ENCODE measurements around the gene ZNF440.

Gene ZNF440

DNA sequence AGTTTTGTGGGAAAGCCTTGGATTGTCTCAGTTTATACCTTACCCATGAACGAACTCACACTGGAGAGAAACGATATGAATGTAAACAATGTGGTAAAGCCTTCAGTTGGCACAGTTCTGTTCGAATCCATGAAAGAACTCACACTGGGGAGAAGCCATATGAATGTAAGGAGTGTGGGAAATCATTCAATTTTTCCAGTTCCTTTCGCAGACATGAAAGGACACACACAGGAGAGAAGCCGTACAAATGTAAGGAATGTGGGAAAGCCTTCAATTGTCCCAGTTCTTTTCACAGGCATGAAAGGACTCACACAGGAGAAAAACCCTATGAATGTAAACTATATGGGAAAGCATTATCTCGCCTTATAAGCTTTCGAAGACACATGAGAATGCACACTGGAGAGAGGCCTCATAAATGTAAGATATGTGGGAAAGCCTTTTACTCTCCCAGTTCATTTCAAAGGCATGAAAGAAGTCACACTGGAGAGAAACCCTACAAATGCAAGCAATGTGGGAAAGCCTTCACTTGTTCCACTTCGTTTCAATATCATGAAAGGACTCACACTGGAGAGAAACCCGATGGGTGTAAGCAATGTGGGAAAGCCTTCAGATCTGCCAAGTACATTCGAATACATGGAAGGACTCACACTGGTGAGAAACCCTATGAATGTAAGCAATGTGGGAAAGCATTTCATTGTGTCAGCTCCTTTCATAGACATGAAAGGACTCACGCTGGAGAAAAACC lies 7.5 kb upstream of the ZNF440 start:
- no peak for ATAC-seq
- TF ChIP-seq ZC3H10 (CRISPR knock-in tag; IDR thresholded peaks at IDR 0.05) (no peak), RARB (CRISPR knock-in tag; IDR thresholded peaks at IDR 0.05) (no peak), SNAI2 (CRISPR knock-in tag; IDR thresholded peaks at IDR 0.05) (no peak), ARNTL (CRISPR knock-in tag; IDR thresholded peaks at IDR 0.05; ENCODE audit: borderline replicate concordance, low read depth) (no peak), ZFP30 (CRISPR knock-in tag; IDR thresholded peaks at IDR 0.05) (no peak), ZNF70 (CRISPR knock-in tag; IDR thresholded peaks at IDR 0.05) (no peak), CSDC2 (CRISPR knock-in tag; IDR thresholded peaks at IDR 0.05) (no peak), PPARA (CRISPR knock-in tag; IDR thresholded peaks at IDR 0.05; ENCODE audit: borderline replicate concordance) (no peak), BACH2 (CRISPR knock-in tag; IDR thresholded peaks at IDR 0.05; ENCODE audit: borderline replicate concordance) (no peak), GLIS3 (CRISPR knock-in tag; IDR thresholded peaks at IDR 0.05) (no peak), ESRRG (CRISPR knock-in tag; IDR thresholded peaks at IDR 0.05) (no peak), ZNF565 (CRISPR knock-in tag; conservative IDR thresholded peaks at IDR 0.05; ENCODE audit: low read depth) (no peak), TCF4 (CRISPR knock-in tag; IDR thresholded peaks at IDR 0.05; ENCODE audit: borderline replicate concordance) (no peak)
- TF ChIP-seq, protein P1, sequence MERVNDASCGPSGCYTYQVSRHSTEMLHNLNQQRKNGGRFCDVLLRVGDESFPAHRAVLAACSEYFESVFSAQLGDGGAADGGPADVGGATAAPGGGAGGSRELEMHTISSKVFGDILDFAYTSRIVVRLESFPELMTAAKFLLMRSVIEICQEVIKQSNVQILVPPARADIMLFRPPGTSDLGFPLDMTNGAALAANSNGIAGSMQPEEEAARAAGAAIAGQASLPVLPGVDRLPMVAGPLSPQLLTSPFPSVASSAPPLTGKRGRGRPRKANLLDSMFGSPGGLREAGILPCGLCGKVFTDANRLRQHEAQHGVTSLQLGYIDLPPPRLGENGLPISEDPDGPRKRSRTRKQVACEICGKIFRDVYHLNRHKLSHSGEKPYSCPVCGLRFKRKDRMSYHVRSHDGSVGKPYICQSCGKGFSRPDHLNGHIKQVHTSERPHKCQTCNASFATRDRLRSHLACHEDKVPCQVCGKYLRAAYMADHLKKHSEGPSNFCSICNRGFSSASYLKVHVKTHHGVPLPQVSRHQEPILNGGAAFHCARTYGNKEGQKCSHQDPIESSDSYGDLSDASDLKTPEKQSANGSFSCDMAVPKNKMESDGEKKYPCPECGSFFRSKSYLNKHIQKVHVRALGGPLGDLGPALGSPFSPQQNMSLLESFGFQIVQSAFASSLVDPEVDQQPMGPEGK (CRISPR knock-in tag; IDR thresholded peaks at IDR 0.05; ENCODE audit: borderline replicate concordance), result no peak
- TF ChIP-seq, protein P2, sequence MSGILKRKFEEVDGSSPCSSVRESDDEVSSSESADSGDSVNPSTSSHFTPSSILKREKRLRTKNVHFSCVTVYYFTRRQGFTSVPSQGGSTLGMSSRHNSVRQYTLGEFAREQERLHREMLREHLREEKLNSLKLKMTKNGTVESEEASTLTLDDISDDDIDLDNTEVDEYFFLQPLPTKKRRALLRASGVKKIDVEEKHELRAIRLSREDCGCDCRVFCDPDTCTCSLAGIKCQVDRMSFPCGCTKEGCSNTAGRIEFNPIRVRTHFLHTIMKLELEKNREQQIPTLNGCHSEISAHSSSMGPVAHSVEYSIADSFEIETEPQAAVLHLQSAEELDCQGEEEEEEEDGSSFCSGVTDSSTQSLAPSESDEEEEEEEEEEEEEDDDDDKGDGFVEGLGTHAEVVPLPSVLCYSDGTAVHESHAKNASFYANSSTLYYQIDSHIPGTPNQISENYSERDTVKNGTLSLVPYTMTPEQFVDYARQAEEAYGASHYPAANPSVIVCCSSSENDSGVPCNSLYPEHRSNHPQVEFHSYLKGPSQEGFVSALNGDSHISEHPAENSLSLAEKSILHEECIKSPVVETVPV (CRISPR knock-in tag; IDR thresholded peaks at IDR 0.05), result no peak
- TF ChIP-seq, protein P3, sequence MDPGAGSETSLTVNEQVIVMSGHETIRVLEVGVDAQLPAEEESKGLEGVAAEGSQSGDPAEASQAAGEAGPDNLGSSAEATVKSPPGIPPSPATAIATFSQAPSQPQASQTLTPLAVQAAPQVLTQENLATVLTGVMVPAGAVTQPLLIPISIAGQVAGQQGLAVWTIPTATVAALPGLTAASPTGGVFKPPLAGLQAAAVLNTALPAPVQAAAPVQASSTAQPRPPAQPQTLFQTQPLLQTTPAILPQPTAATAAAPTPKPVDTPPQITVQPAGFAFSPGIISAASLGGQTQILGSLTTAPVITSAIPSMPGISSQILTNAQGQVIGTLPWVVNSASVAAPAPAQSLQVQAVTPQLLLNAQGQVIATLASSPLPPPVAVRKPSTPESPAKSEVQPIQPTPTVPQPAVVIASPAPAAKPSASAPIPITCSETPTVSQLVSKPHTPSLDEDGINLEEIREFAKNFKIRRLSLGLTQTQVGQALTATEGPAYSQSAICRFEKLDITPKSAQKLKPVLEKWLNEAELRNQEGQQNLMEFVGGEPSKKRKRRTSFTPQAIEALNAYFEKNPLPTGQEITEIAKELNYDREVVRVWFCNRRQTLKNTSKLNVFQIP (CRISPR knock-in tag; IDR thresholded peaks at IDR 0.05; ENCODE audit: borderline replicate concordance, low read depth), result no peak

DNA sequence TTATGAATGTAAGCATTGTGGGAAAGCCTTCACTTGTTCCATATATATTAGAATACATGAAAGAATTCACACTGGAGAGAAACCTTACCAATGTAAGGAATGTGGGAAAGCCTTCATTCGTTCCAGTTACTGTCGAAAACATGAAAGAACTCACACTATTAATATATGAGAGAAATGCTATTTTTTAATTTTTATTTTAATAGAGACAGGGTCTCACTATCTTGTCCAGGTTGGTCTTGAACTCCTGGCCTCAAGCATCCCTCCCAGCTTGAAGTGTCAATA lies 7.0 kb upstream of the ZNF440 start:
- ATAC-seq, result no peak
- TF ChIP-seq, protein P2 (CRISPR knock-in tag; IDR thresholded peaks at IDR 0.05), result no peak
- TF ChIP-seq ZFP30 (CRISPR knock-in tag; IDR thresholded peaks at IDR 0.05) (no peak), ISL1 (CRISPR knock-in tag; IDR thresholded peaks at IDR 0.05) (no peak), CSDC2 (CRISPR knock-in tag; IDR thresholded peaks at IDR 0.05) (no peak)

DNA sequence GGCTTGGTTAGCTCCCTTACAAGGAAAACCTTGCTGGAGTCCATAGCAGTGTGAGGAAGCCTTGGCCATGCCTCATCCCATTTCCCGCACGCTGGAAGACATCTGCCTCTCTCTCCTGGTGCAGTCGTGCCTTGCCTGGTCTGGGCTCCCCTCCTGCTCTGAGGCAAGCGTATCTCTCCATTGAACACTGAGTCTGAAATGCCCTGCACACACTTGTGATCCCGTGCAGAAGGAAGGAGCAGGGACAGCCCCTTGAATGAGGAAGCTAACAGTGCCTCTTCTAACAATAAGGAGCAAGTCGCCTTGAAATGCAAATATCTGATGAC lies 407 bp upstream of the ZNF440 start:
- TF ChIP-seq ZFP30 (CRISPR knock-in tag; IDR thresholded peaks at IDR 0.05) (no peak), ISL1 (CRISPR knock-in tag; IDR thresholded peaks at IDR 0.05) (no peak), SNAI2 (CRISPR knock-in tag; IDR thresholded peaks at IDR 0.05) (no peak), ZNF565 (CRISPR knock-in tag; conservative IDR thresholded peaks at IDR 0.05; ENCODE audit: low read depth) (no peak), ZNF70 (CRISPR knock-in tag; IDR thresholded peaks at IDR 0.05) (no peak), BACH2 (CRISPR knock-in tag; IDR thresholded peaks at IDR 0.05; ENCODE audit: borderline replicate concordance) (no peak), ZFP3 (CRISPR knock-in tag; IDR thresholded peaks at IDR 0.05) (no peak)
- TF ChIP-seq, protein P3 (CRISPR knock-in tag; IDR thresholded peaks at IDR 0.05; ENCODE audit: borderline replicate concordance, low read depth), result no peak
- TF ChIP-seq, protein P2 (CRISPR knock-in tag; IDR thresholded peaks at IDR 0.05), result no peak
- peak; percentile 72 for ATAC-seq
